Left renal pelvis (tissue), 4 donors: ENCODE measurements around the gene HCCS. TPM values are rescaled to one million over a fixed set of nuclear protein-coding genes. Genes with fewer than 3 reads are reported as not detected.
"Not testable (repeated sequence)": the region's sequence is repeated elsewhere in the genome, so short reads cannot be mapped to it uniquely, and the experiment has no call there.

Experiments used
- DNase-seq, 4 donors: peaks; one replicate each; pipeline ENCODE4 v3.0.0-alpha.2; 2013; ENCODE audit warnings: low read depth in 4 of 4, low spot score in 3 of 4
- polyA plus RNA-seq, 4 donors: library from polyadenylated mRNA; unstranded; fragments of 120-200 nt; gene quantifications; one replicate each; pipeline ENCODE4 v1.2.1, GENCODE V29; 2013; ENCODE audit not compliant: insufficient read length in 4 of 4

Gene HCCS
- polyA plus RNA-seq, 4 donors, result 14.7 to 29.4 (median 26.6) TPM

GRCh38 chrX:11119313-11119943, 8.3 kb downstream of the HCCS start:
- DNase-seq, result no peak

DNA sequence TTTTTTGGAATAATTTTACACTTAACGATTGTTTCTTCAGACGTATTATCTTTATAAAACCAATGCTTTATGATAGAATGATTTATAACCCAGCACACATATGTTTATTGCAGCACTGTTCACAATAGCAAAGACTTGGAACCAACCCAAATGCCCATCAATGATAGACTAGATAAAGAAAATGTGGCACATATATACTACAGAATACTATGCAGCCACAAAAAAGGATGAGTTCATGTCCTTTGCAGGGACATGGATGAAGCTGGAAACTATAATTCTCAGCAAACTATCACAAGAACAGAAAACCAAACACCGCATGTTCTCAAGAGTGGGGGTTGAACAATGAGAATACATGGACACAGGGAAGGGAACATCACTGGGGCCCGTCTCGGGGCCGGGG, 12.0 kb downstream of the HCCS start:
- DNase-seq, result not testable (repeated sequence)

DNA sequence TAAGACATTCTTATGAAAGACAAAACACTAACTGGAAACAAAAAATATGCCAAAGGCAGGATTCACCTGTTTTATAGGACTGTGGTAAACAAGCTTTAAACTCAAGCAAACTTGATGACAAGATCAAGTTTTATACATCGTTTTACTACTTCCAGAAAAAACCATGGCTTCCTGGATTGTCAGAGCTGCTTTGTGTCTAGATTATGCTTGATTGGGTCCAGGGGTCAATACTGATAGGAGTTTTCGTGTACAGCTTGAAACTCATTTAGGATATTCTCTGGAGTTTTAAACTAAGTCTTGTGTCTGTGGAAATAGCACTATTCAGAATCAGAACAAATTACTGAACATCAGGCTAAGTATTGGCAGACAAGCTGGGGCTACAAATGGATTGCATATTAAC, 13.0 kb downstream of the HCCS start:
- no peak for DNase-seq

DNA sequence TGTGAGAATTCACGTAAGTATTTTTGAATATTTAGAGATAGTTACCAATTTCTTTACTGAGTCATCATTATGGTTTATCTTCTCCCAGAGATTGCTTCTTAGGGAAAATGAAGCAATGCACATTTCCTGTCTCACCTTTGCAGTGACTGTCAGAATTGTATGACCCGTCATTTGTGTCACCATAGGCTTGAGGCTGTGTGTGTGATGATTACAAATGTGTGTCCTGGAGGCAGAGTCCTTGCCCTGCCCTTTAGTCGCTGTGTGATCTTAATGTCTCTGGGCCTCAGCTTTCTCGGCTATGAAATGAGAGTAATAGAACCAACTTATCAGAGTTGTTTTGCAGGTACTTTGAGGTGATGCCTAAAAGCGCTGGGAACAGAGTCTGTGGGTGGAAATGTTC, 13.9 kb downstream of the HCCS start:
- DNase-seq, result no peak

DNA sequence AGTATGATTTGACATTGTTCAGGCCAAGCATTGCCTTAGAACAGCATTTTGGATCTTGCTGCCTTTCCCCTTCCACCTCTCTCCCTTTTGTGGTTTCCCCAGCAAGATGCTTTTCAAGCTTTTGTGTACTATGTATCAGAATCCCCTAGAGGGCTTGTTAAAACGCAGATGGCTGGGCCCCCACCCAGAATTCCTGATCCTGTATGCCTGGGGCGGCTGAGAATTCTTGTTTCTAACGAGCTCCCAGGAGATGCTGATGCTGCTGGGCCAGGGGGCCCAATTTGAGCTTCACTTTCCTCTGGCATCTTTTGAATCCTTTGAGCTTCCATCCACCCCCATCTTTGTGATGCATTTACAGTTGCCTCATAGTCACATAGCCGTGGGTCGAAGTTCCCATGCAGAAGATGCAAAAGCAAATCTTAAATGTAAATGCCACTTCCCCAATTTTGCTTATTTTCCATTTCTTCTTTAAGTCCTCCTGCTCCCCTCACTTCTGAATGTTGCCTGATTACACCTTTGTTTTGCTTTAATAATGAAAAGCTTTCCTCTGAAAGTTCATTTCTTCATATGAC, 18.5 kb downstream of the HCCS start:
- DNase-seq, result no peak

GRCh38 chrX:11130136-11130535, 19.0 kb downstream of the HCCS start:
- no peak for DNase-seq

- DNase-seq, result no peak
These were observed 20.0 kb downstream of the HCCS start for GRCh38 chrX:11131146-11131545.

GRCh38 chrX:11135564-11136185, 24.5 kb downstream of the HCCS start:
- no peak for DNase-seq

DNA sequence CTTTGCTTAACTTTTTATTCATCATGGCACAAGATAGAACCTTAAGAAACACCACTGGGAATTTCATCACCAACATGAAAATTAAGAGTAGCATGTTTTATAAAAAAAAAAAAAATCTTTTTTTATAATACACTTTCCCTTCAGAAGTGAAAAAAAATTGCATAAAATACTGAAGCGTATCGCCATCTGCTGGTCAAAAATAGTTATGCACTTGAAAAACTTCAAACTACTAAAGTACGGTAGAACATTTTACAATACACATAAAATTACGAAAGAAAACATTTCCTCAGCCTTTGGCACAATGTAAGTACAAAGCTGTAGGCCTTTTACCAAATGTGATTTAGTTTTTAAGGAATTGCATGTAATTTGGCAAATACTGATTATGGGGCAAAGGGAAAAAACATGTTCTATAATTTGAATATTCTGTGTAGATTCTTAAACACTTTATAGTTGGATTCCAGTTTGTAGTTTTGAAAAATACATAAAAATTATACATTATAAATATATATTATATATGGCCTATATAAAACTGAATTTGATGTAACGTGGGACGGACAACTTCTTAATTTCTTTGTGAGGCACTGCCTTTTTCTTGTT, 26.5 kb downstream of the HCCS start:
- no peak for DNase-seq

DNA sequence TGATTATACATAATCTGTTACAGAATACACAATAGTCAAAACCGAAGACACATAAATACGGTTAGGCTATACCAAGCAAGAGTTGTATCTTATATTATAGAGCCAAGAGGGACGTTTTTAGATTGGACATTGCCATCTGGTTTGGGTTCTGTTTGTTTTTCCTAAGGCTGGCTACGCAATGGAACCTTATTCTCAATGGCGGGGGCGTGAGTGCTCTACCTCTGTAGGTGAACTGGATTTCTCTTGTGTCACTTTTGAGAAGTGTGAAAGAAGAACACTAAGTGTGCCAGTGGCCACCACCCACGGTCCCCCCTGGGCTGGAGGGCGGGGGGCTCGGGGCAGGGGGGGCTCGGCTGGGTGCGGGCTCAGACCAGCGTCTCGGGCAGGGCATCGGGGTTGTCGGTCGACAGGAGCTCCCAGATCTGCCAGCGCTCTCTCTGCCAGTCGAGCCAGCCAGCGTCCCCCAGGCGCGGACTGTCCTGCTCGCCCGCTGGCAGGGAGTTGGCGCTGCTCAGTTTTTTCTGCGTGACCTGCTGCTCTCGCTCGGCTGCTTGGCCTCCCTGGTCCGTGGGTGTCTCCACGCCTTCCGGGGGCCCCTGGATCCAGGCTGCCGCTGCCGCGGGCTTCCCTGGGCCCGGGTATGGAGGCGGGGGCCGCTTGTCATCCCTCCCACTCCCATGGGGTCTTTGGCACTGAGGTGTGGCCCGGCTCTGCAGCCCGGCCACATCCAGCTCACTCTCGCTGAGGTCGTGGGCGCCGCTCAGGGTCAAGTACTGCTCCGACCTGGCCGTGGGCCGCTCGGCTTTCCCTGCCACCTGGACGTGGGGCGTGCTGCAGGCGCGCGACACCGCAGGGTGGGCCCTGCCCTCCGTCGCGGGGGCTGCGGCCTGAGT, 27.6 kb downstream of the HCCS start:
- no peak for DNase-seq

DNA sequence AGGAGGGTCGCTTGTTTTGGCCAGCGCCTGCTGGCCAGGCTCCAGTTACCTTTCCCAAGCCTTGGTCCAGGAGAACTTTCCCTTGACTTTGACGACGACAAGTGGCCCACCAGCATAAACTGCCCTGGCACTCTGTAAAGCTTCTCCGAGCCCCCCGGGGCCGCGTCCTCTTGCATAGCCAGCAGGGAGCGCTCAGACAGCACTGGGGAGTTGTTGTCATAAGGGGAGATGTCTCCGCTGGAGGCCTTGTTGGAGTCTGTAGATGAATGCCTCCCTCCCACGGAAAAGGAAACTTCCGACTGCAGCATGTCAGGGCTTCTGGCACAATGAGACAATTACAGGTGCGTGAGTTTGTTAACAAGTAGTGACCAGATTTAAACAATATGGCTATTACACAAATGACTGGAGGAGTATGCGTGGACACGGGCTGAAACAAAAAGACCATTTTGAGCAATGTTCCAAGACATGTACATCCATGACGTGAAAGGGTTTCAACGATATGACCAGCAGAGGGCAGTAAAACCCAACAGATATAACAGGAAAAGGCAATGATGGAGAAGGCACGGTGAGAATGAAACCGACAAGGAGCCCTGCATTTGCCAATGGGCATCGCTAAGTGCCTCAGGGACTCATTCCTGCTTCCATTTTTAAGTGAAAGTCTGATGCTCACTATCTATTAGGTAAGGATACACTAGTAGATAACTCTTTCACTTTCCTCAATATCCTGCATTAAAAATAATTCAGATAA, 33.0 kb downstream of the HCCS start:
- DNase-seq, result peak; percentile 41 to 60 (median 60)

- no peak for DNase-seq
These were observed 35.3 kb downstream of the HCCS start for GRCh38 chrX:11146411-11146810.

- DNase-seq, result no peak
These were observed 37.3 kb downstream of the HCCS start for GRCh38 chrX:11148401-11148800.

DNA sequence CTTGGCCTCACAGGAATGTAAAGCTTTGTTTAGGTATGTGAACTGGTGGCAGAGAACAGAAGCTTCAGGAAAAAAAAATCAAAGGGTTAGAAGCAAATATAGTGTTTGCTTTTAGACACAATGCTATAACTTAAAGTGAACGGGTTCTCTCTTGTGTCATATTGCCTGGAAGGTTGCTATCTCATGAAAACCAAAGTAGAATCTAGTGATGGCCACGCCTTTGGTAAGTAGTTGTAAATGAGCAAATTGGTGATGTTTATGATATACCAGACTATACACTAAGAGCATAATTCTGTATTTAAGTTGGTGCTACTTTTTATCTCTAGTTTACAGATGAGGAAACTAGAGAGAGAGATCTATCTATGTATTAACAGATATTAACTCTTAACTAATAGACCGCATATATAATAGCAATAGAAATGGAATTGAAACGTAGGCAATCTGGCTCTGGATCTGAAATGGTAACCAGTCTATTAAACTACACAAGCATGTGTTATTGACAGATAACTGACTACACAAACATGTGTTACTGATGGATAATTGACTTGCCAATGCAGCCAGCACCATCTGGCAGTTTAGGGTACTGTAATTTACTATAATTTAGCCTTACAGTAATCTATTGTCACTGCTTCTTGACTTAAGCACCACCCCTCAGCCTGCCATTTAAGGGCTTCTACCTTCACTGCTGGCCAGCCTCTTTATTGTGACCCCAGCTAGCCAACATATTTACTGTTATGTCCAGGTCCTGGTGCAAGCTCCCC, 40.8 kb downstream of the HCCS start:
- DNase-seq, result no peak

DNA sequence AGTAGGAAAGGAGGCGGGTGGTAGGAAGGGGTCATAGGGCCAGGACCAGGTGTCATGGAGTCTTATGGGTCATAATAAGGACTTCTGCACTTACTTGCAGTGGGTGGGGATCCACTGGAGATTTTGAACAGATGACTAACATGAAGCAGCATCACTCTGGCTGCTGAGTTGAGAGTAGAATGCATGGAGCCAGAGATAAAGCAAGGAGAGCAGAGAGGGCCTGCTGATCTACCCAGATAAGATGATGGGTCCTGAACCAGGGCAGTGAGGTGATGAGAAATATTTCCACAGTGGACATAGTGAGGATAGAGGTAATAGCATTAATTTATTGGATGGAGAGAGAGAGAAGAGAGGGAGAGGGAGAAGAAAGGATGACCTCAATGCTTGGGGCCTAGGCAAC, 48.0 kb downstream of the HCCS start:
- DNase-seq, result no peak

GRCh38 chrX:11164433-11164832, 53.3 kb downstream of the HCCS start:
- DNase-seq, result no peak

- DNase-seq, result no peak
These were observed 60.8 kb downstream of the HCCS start for GRCh38 chrX:11171956-11172355.

DNA sequence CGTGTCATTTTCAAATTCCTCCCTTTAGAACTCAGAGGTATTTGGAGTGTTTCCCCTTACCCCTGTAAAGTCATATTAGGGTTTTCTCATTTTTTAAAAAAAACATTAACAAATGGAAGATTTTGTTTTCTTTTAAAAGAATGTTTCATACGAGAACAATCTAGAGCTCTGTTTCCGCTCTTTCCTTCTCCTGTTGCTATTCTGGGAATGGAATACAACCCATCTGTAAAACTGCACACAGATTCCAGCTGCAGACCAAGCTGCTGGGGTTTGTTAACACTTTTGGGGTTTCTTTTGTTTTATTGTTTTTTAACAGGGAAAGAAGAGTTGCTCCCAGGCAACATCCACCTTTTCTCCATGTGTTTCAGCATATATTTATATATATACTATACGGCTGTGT, 61.3 kb downstream of the HCCS start:
- DNase-seq, result no peak
